CD4-positive, CD25-positive, alpha-beta regulatory T cell (primary cell): ENCODE data around the gene CD2. TPM values are rescaled to one million over a fixed set of nuclear protein-coding genes. Genes with fewer than 3 reads are reported as not detected.
"Not testable (repeated sequence)": the region's sequence is repeated elsewhere in the genome, so short reads cannot be mapped to it uniquely, and the experiment has no call there.

ENCODE experiments used
- ATAC-seq, 2 donors: fragments of 150-1000 bp; cut with Tn5 transposase; one replicate each; pipeline ENCODE4 v1.10.0; 2021; ENCODE audit warnings: low read depth in 2 of 2, moderate number of reproducible peaks in 2 of 2, moderate library complexity in 1 of 2
- DNase-seq, 3 donors: peaks; one replicate each; pipeline versions ENCODE4 v3.0.0 to v3.0.0-alpha.2; 2012 to 2022; ENCODE audit warnings: mixed read lengths in 1 of 3
- H3K27ac ChIP-seq: one replicate; pipeline ENCODE4 v1.7.0; 2013; ENCODE audit warnings: mild to moderate bottlenecking, low read length; ENCODE audit not compliant: insufficient read depth, poor library complexity, severe bottlenecking
- H3K27me3 ChIP-seq: one replicate; pipeline ENCODE4 v1.7.0; 2013; ENCODE audit warnings: low read length; ENCODE audit not compliant: control insufficient read depth, insufficient read depth
- H3K36me3 ChIP-seq: one replicate; pipeline ENCODE4 v1.7.0; 2013; ENCODE audit warnings: mild to moderate bottlenecking, low read length, moderate library complexity; ENCODE audit not compliant: control insufficient read depth, insufficient read depth
- H3K4me1 ChIP-seq: 2 replicates; pipeline ENCODE4 v1.7.0; 2013; ENCODE audit warnings: mild to moderate bottlenecking, low read length; ENCODE audit not compliant: insufficient read depth, control insufficient read depth, poor library complexity, severe bottlenecking
- H3K4me3 ChIP-seq: one replicate; pipeline ENCODE4 v1.7.0; 2013; ENCODE audit warnings: low read depth, mild to moderate bottlenecking, low read length, moderate library complexity
- H3K9me3 ChIP-seq, 2 experiments: 1 replicate in 1 of 2; 2 replicates in 1 of 2; pipeline ENCODE4 v1.7.0; 2013; ENCODE audit warnings: low read length in 2 of 2, mild to moderate bottlenecking in 1 of 2, moderate library complexity in 1 of 2; ENCODE audit not compliant: control insufficient read depth in 2 of 2
- H3K27ac Mint-ChIP-seq, 3 donors: one replicate each; pipeline ENCODE4 v1.8.0; 2020 to 2022; ENCODE audit warnings: mild to moderate bottlenecking in 3 of 3, mixed read lengths in 3 of 3, moderate library complexity in 2 of 3
- H3K27me3 Mint-ChIP-seq: one replicate; pipeline ENCODE4 v1.8.0; 2022; ENCODE audit warnings: mild to moderate bottlenecking, mixed read lengths
- H3K36me3 Mint-ChIP-seq: one replicate; pipeline ENCODE4 v1.8.0; 2020; ENCODE audit warnings: mixed read lengths
- H3K4me1 Mint-ChIP-seq, 4 donors: one replicate each; pipeline ENCODE4 v1.8.0; 2020 to 2022; ENCODE audit warnings: mixed read lengths in 4 of 4, mild to moderate bottlenecking in 1 of 4
- H3K4me3 Mint-ChIP-seq, 4 donors: one replicate each; pipeline ENCODE4 v1.8.0; 2020 to 2022; ENCODE audit warnings: mild to moderate bottlenecking in 4 of 4, mixed read lengths in 4 of 4, moderate library complexity in 3 of 4
- H3K9me3 Mint-ChIP-seq, 7 donors: one replicate each; pipeline ENCODE4 v1.8.0; 2020 to 2022; ENCODE audit warnings: mixed read lengths in 7 of 7, mild to moderate bottlenecking in 3 of 7, moderate library complexity in 2 of 7
- polyA plus RNA-seq, 4 donors: library from polyadenylated mRNA; unstranded; fragments of 300-500 nt; fragmentation: Illumina TruSeq; gene quantifications; one replicate each; pipeline ENCODE4 v1.2.3, GENCODE V29; 2021
- total RNA-seq: library from RNA; stranded (reverse); gene quantifications from one replicate; pipeline ENCODE4 v1.2.3, GENCODE V29; 2022

The CD2 gene
- total and polyA plus RNA-seq, 5 donors from 2014 or later, result 192 to 457 (median 349) TPM

DNA sequence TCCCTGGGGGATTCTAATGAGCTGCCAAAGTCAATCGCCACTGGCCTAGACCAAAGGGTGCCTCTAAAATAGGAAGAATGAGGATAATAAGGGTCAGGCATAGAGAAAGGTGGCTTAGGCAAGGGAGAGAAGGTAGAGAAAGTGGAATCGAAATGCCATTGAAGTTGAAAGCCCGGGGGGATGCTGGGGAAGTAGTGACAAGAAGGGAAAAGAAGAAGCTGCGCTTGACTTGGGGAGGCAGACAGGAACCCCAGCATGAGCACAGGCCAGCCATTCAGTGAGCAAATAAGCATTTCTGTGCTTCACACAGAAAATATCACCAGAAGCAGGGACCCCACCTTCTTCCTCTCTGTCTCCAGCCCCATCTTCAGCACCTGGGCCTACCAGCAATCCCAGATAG is 1.5 kb downstream of the CD2 start:
- peak overlapping the region; percentile 96 to 100 (median 98) for H3K4me3 Mint-ChIP-seq
- peaks cover 0 to 1% (median 0%) of the 10 kb centered on the region in 7 donors for H3K9me3 Mint-ChIP-seq
- Histone ChIP-seq H3K4me1 (peaks cover 47% of the 10 kb centered on the region), H3K9me3 (no peaks in the 10 kb centered on the region), H3K4me3 (peak overlapping the region; percentile 100), H3K27me3 (no peaks in the 10 kb centered on the region), H3K36me3 (peaks cover 16% of the 10 kb centered on the region), H3K27ac (peak overlapping the region; percentile 89)
- peak overlapping the region; percentile 96 to 100 (median 98) for H3K27ac Mint-ChIP-seq
- peaks cover 39% of the 10 kb centered on the region for H3K36me3 Mint-ChIP-seq
- peaks cover 27 to 52% (median 39%) of the 10 kb centered on the region in 4 donors for H3K4me1 Mint-ChIP-seq
- ATAC-seq (peak in 1 of 2 donors; percentile 17), DNase-seq (peak in 1 of 3 donors; percentile 47)
- H3K27me3 Mint-ChIP-seq, result no peaks in the 10 kb centered on the region

DNA sequence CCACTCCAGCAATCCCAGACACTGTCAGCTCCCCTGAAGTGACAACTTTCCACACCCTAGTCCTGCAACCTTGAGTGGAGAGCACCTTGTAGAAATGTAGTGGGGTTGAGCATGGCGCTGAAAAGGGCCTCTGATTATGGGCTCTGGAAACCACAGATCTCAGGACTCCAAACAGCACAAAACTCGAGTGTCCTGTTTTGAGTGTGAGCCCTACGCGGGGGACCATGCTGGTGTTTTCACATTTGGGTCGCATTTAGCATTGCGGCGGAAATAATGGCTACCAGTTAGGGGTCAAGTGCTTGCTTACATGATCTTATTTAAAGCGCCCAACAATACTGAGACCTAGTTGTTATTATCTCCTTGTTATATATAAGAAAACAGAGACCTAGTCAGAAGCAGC is 1.9 kb downstream of the CD2 start:
- H3K4me1 Mint-ChIP-seq, result peaks cover 25 to 53% (median 37%) of the 10 kb centered on the region in 4 donors
- not testable (repeated sequence) for H3K27me3 Mint-ChIP-seq, H3K9me3 ChIP-seq, ATAC-seq, H3K27me3 ChIP-seq, H3K9me3 Mint-ChIP-seq
- peaks cover 43% of the 10 kb centered on the region for H3K36me3 Mint-ChIP-seq
- Histone ChIP-seq H3K36me3 (peaks cover 20% of the 10 kb centered on the region), H3K4me1 (peaks cover 49% of the 10 kb centered on the region), H3K27ac (peak overlapping the region; percentile 89), H3K4me3 (peak overlapping the region; percentile 100)
- peak overlapping the region; percentile 96 to 100 (median 98) for H3K27ac Mint-ChIP-seq
- peak in 1 of 3 donors; percentile 45 for DNase-seq
- peak overlapping the region; percentile 96 to 100 (median 98) for H3K4me3 Mint-ChIP-seq

DNA sequence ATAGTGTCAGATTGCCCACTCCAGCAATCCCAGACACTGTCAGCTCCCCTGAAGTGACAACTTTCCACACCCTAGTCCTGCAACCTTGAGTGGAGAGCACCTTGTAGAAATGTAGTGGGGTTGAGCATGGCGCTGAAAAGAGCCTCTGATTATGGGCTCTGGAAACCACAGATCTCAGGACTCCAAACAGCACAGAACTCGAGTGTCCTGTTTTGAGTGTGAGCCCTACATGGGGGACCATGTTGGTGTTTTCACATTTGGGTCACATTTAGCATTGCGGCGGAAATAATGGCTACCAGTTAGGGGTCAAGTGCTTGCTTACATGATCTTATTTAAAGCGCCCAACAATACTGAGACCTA is 4.2 kb downstream of the CD2 start:
- H3K27me3 ChIP-seq, H3K9me3 ChIP-seq, H3K27me3 Mint-ChIP-seq, ATAC-seq, H3K9me3 Mint-ChIP-seq: not testable (repeated sequence)
- Histone ChIP-seq H3K4me3 (peak overlapping the region; percentile 100), H3K36me3 (peaks cover 33% of the 10 kb centered on the region), H3K4me1 (peaks cover 58% of the 10 kb centered on the region), H3K27ac (peak overlapping the region; percentile 89)
- peak in 1 of 3 donors; percentile 35 for DNase-seq
- Mint-ChIP-seq H3K36me3 (peaks cover 67% of the 10 kb centered on the region), H3K4me1 (peaks cover 26 to 57% (median 45%) of the 10 kb centered on the region in 4 donors), H3K27ac (peak overlapping the region; percentile 94 to 100 (median 96)), H3K4me3 (peak overlapping the region; percentile 96 to 100 (median 98))

DNA sequence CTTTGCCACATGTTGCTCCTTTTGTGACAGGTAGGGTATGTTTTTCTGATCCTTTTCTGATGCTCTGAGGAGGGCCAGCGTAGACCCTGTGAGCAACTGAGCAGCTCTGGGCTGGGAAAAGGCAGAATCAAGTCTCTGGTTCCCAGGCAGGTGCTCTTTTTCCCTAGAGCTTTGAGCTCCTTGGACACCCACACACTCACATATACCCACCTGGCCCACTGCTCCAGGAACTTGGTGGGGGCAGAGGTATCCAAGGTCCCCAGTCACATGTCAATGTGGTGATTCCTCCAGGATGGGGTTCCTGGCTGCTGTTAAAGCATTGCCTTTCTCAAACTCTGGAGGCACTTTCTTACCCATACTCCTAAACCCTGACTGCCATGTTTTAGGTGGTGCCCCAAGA is 5.4 kb downstream of the CD2 start:
- Histone ChIP-seq H3K27ac (peak overlapping the region; percentile 89), H3K4me3 (peak overlapping the region; percentile 100), H3K36me3 (peaks cover 41% of the 10 kb centered on the region), H3K27me3 (no peaks in the 10 kb centered on the region), H3K4me1 (peaks cover 62% of the 10 kb centered on the region), H3K9me3 (no peaks in the 10 kb centered on the region)
- Mint-ChIP-seq H3K4me3 (peak overlapping the region; percentile 96 to 100 (median 98)), H3K9me3 (no peaks in the 10 kb centered on the region), H3K27me3 (no peaks in the 10 kb centered on the region), H3K36me3 (peaks cover 78% of the 10 kb centered on the region), H3K4me1 (peaks cover 22 to 62% (median 47%) of the 10 kb centered on the region in 4 donors), H3K27ac (peak overlapping the region; percentile 94 to 100 (median 96))
- ATAC-seq (no peak), DNase-seq (no peak)

DNA sequence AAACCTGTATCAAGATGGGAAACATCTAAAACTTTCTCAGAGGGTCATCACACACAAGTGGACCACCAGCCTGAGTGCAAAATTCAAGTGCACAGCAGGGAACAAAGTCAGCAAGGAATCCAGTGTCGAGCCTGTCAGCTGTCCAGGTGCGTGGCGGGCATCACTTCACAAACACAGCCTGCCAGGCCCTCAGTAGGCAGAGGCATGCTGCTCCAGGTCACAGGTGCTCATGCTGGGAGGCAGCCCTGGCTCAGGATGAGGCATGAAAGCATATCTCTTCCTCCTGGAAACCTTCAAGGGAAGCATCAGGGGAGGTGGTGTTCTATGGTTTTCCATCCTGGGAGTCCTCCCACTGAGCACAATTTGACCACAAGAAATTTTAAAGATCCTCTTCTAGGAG is 6.3 kb downstream of the CD2 start:
- ATAC-seq (no peak), DNase-seq (no peak)
- H3K36me3 Mint-ChIP-seq, result peaks cover 80% of the 10 kb centered on the region
- no peaks in the 10 kb centered on the region for H3K27me3 ChIP-seq
- no peaks in the 10 kb centered on the region for H3K9me3 Mint-ChIP-seq
- peaks cover 23 to 70% (median 54%) of the 10 kb centered on the region in 4 donors for H3K4me1 Mint-ChIP-seq
- peak overlapping the region; percentile 89 for H3K27ac ChIP-seq
- H3K4me3 Mint-ChIP-seq, result peak overlapping the region; percentile 56 to 100 (median 85)
- H3K27ac Mint-ChIP-seq, result peak overlapping the region; percentile 91 to 99 (median 98)
- H3K9me3 ChIP-seq, result no peaks in the 10 kb centered on the region
- H3K4me1 ChIP-seq, result peaks cover 70% of the 10 kb centered on the region
- no peaks in the 10 kb centered on the region for H3K27me3 Mint-ChIP-seq
- H3K36me3 ChIP-seq, result peaks cover 48% of the 10 kb centered on the region
- peak overlapping the region; percentile 100 for H3K4me3 ChIP-seq

DNA sequence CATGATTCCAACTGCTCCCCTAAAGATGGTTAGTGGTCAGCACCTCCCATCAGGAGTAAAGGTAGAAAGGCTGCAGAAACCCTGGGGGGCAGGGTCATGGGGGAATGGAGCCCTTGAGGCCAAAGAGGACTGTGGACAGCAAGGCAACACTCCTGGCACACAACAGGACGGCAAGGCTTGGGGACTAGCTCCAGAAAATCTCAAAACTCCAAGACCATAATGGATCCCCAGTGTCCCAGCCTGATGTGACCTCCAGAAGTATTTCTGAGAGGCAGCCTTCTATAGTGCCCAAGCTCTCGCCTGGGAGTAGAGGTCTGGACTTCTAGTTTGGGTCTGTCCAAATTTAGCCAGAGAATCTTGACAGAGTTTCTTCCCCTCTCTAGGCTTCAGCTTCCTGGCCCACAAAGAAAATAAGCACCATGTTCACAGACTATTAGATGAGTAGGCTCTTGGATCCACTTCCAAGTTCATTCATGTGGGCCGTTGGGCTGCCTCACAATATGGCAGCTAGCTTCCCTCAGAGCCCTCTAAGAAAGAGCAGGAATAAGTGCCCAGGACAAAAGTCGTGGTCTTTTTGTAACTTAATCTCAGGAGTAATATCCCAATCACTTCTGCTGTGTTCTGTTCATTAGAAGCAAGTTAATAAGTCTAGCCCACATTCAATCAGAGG is 6.9 kb downstream of the CD2 start:
- ATAC-seq (no peak), DNase-seq (no peak)
- H3K36me3 Mint-ChIP-seq, result peaks cover 83% of the 10 kb centered on the region
- Histone ChIP-seq H3K27ac (peak overlapping the region; percentile 89), H3K9me3 (no peaks in the 10 kb centered on the region), H3K4me3 (peak overlapping the region; percentile 100), H3K36me3 (peaks cover 55% of the 10 kb centered on the region), H3K4me1 (peaks cover 77% of the 10 kb centered on the region), H3K27me3 (no peaks in the 10 kb centered on the region)
- no peaks in the 10 kb centered on the region for H3K9me3 Mint-ChIP-seq
- H3K4me1 Mint-ChIP-seq, result peaks cover 28 to 77% (median 58%) of the 10 kb centered on the region in 4 donors
- peak overlapping the region in 3 of 4 donors; percentile 79 to 100 (median 87) for H3K4me3 Mint-ChIP-seq
- no peaks in the 10 kb centered on the region for H3K27me3 Mint-ChIP-seq
- H3K27ac Mint-ChIP-seq, result peak overlapping the region; percentile 98 to 99 (median 99)

DNA sequence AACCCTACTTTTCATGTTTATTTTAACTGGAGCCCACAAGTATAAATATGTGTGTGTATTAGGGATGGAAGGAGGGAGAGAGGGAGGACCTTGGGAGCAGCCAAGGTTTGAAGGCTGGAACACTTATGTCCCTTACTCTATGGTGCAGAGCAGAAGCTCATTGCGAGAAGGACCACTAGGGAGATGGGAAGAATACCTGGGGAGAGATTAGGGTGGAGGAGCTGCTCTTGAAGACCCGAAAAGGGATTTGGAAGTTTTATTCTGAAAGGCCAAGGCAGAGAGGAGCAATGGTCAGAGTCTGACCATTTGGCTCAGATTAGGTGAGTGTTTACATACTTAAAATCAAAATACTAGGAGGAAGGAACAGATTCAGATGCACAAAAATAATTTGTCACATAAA is 8.1 kb downstream of the CD2 start:
- H3K27me3 ChIP-seq, result no peaks in the 10 kb centered on the region
- H3K27ac Mint-ChIP-seq, result peak overlapping the region; percentile 98 to 99 (median 99)
- peak overlapping the region; percentile 79 to 100 (median 88) for H3K4me3 Mint-ChIP-seq
- H3K36me3 Mint-ChIP-seq, result peaks cover 90% of the 10 kb centered on the region
- H3K36me3 ChIP-seq, result peaks cover 61% of the 10 kb centered on the region
- H3K4me1 Mint-ChIP-seq, result peaks cover 28 to 88% (median 68%) of the 10 kb centered on the region in 4 donors
- peaks cover 84% of the 10 kb centered on the region for H3K4me1 ChIP-seq
- H3K4me3 ChIP-seq, result peak overlapping the region; percentile 100
- H3K9me3 Mint-ChIP-seq, result no peaks in the 10 kb centered on the region
- no peaks in the 10 kb centered on the region for H3K27me3 Mint-ChIP-seq
- no peak for DNase-seq
- H3K27ac ChIP-seq, result peak overlapping the region; percentile 89
- ATAC-seq, result no peak
- H3K9me3 ChIP-seq, result no peaks in the 10 kb centered on the region

DNA sequence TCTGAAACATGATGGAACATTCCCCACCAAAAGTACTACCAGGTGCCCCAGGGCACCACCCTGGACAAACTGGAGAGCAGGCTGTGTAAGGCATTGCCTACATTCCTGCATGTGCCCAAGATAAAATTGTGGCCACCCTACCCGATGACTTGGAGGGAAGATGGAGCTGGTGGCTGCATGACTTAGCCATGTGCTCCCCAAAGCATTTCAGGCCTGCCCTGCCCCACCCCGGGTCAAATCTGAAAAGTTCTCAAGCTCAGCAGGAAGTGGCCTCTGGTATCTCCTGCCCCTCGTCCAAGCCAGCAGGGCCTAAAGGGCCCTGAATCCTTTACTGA is 8.5 kb downstream of the CD2 start:
- H3K27ac Mint-ChIP-seq, result peak overlapping the region; percentile 98 to 99 (median 99)
- ATAC-seq, result peak in 1 of 2 donors; percentile 2
- Histone ChIP-seq H3K27me3 (no peaks in the 10 kb centered on the region), H3K36me3 (peaks cover 65% of the 10 kb centered on the region), H3K27ac (peak overlapping the region; percentile 89), H3K4me3 (peak overlapping the region; percentile 100), H3K9me3 (no peaks in the 10 kb centered on the region), H3K4me1 (peaks cover 86% of the 10 kb centered on the region)
- peak overlapping the region; percentile 79 to 100 (median 88) for H3K4me3 Mint-ChIP-seq
- H3K4me1 Mint-ChIP-seq, result peaks cover 28 to 93% (median 70%) of the 10 kb centered on the region in 4 donors
- no peaks in the 10 kb centered on the region for H3K9me3 Mint-ChIP-seq
- peaks cover 92% of the 10 kb centered on the region for H3K36me3 Mint-ChIP-seq
- no peaks in the 10 kb centered on the region for H3K27me3 Mint-ChIP-seq
- DNase-seq, result no peak
